Measurements from ENCODE around the gene NALCN. TPM values are rescaled to one million over a fixed set of nuclear protein-coding genes. Genes with fewer than 3 reads are reported as not detected.

NALCN gene
- total and polyA plus RNA-seq, 2 donors (not counting 1 experiment from before 2014, with no cell fraction given) = not detected

DNA sequence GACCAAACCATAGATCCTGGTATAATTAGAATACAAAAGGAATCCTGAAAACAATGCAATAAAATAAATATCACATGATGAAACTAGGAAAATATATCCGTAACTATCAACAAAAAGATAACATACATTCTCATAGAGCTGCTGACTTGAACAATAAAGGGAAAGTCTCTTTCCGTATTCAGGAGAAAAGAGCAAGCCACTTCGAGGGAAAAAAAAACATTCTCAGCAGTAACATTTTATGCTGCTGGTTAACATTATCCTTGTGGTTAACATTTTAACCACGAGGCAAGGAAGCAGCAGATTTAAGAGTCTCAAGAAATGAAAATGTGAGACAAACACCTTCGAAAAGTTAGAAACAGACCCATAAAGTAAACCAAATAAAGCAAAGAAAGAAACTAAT lies 25.8 kb downstream of the NALCN start:
- Mint-ChIP-seq H3K4me1 (no peaks in the 10 kb centered on the region), H3K9me3 (ENCODE audit: insufficient read depth) (no peaks in the 10 kb centered on the region), H3K27ac (no peak overlapping the region), H3K4me3 (no peak overlapping the region), H3K27me3 (no peaks in the 10 kb centered on the region)
- no peak for DNase-seq
- Histone ChIP-seq H3K9me3 (ENCODE audit: control extremely low read depth in 1 of 3, control insufficient read depth in 2 of 3, insufficient read depth in 1 of 3, low read length in 2 of 3) (no peaks in the 10 kb centered on the region), H3K4me2 (replicated peaks; ENCODE audit: low read depth, low read length, poor library complexity, severe bottlenecking) (no peak overlapping the region), H4K20me1 (ENCODE audit: control insufficient read depth, insufficient read depth, low read length, poor library complexity, severe bottlenecking) (no peaks in the 10 kb centered on the region), H3K27ac (ENCODE audit: low read length in 2 of 2) (no peak overlapping the region), H3K27me3 (replicated peaks in 1 of 4; ENCODE audit: control extremely low read depth in 1 of 4, control insufficient read depth in 3 of 4, insufficient read depth in 4 of 4, low read length in 3 of 4) (no peaks in the 10 kb centered on the region), H2AFZ (ENCODE audit: insufficient read depth, low read depth, low read length, poor library complexity, severe bottlenecking) (no peak overlapping the region), H3K79me2 (ENCODE audit: control insufficient read depth, insufficient read depth, low read length) (no peaks in the 10 kb centered on the region), H3K36me3 (replicated peaks in 1 of 2; ENCODE audit: control extremely low read depth in 1 of 2, control insufficient read depth in 1 of 2, extremely low read depth in 1 of 2, insufficient read depth in 2 of 2, low read length in 1 of 2) (no peaks in the 10 kb centered on the region), H3K4me1 (ENCODE audit: control insufficient read depth in 2 of 2, insufficient read depth in 2 of 2, low read length in 2 of 2) (no peaks in the 10 kb centered on the region), H3K9ac (ENCODE audit: low read length) (no peak overlapping the region), H3K4me3 (ENCODE audit: control extremely low read depth in 1 of 5, extremely low read depth in 1 of 5, insufficient read depth in 1 of 5, low read depth in 2 of 5, low read length in 4 of 5) (no peak overlapping the region)
- ATAC-seq (ENCODE audit: low read depth) = no peak
- POLR2A ChIA-PET = no interaction called here
- intact Hi-C loops (cut with micrococcal nuclease) = no loop called here
- CTCF ChIA-PET = no interaction called here
- TF ChIP-seq, protein P1, sequence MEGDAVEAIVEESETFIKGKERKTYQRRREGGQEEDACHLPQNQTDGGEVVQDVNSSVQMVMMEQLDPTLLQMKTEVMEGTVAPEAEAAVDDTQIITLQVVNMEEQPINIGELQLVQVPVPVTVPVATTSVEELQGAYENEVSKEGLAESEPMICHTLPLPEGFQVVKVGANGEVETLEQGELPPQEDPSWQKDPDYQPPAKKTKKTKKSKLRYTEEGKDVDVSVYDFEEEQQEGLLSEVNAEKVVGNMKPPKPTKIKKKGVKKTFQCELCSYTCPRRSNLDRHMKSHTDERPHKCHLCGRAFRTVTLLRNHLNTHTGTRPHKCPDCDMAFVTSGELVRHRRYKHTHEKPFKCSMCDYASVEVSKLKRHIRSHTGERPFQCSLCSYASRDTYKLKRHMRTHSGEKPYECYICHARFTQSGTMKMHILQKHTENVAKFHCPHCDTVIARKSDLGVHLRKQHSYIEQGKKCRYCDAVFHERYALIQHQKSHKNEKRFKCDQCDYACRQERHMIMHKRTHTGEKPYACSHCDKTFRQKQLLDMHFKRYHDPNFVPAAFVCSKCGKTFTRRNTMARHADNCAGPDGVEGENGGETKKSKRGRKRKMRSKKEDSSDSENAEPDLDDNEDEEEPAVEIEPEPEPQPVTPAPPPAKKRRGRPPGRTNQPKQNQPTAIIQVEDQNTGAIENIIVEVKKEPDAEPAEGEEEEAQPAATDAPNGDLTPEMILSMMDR (IDR thresholded peaks at IDR 0.05) = no peak
- no peak for TF ChIP-seq EZH2 (IDR thresholded peaks at IDR 0.05; ENCODE audit: borderline replicate concordance, insufficient read depth, low read depth, low read length, poor library complexity, severe bottlenecking)
- WGBS (ENCODE audit: insufficient coverage) = 13% methylated on average over 3 of the region's 5 CpGs

DNA sequence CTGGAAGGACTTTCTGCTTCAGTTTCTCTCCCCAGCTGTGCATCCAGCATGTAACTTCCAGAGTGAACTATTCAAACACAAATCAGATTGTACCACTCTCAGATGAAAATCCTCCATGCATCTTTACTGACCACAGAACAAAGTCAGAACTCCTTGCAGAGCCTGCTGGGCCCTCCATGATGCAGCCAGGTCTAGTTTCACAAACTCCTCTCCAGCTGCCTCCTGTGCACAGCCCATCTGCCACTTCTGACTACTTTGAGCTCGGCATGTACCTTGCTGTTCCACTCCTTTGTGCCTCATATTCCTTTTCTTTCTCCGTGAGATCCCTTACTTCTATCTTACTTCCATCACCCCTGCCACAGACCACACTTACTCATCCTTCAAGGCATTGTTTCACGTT lies 31.4 kb downstream of the NALCN start:
- DNase-seq (no peak), ATAC-seq (ENCODE audit: low read depth) (no peak)
- no peaks in the 10 kb centered on the region for H3K4me1 Mint-ChIP-seq
- H3K4me2 ChIP-seq (replicated peaks; ENCODE audit: low read depth, low read length, poor library complexity, severe bottlenecking) = no peak overlapping the region
- H3K36me3 ChIP-seq (replicated peaks in 1 of 2; ENCODE audit: control extremely low read depth in 1 of 2, control insufficient read depth in 1 of 2, extremely low read depth in 1 of 2, insufficient read depth in 2 of 2, low read length in 1 of 2) = no peaks in the 10 kb centered on the region
- H3K79me2 ChIP-seq (ENCODE audit: control insufficient read depth, insufficient read depth, low read length) = no peaks in the 10 kb centered on the region
- no peak overlapping the region for H3K9ac ChIP-seq (ENCODE audit: low read length)
- H3K27me3 ChIP-seq (replicated peaks in 1 of 4; ENCODE audit: control extremely low read depth in 1 of 4, control insufficient read depth in 3 of 4, insufficient read depth in 4 of 4, low read length in 3 of 4) = no peaks in the 10 kb centered on the region
- ChIA-PET CTCF (no interaction called here), POLR2A (no interaction called here)
- intact Hi-C loops (cut with micrococcal nuclease) = no loop called here
- H2AFZ ChIP-seq (ENCODE audit: insufficient read depth, low read depth, low read length, poor library complexity, severe bottlenecking) = no peak overlapping the region
- H3K4me1 ChIP-seq (ENCODE audit: control insufficient read depth in 2 of 2, insufficient read depth in 2 of 2, low read length in 2 of 2) = no peaks in the 10 kb centered on the region
- WGBS (ENCODE audit: insufficient coverage) = 61% methylated on average over 3 of the region's 3 CpGs
- H3K4me3 ChIP-seq (ENCODE audit: control extremely low read depth in 1 of 5, extremely low read depth in 1 of 5, insufficient read depth in 1 of 5, low read depth in 2 of 5, low read length in 4 of 5) = no peak overlapping the region
- no peaks in the 10 kb centered on the region for H4K20me1 ChIP-seq (ENCODE audit: control insufficient read depth, insufficient read depth, low read length, poor library complexity, severe bottlenecking)
- no peaks in the 10 kb centered on the region for H3K9me3 Mint-ChIP-seq (ENCODE audit: insufficient read depth)
- TF ChIP-seq, protein P1 (IDR thresholded peaks at IDR 0.05) = no peak
- TF ChIP-seq EZH2 (IDR thresholded peaks at IDR 0.05; ENCODE audit: borderline replicate concordance, insufficient read depth, low read depth, low read length, poor library complexity, severe bottlenecking) = no peak
- H3K27me3 Mint-ChIP-seq = no peaks in the 10 kb centered on the region
- H3K9me3 ChIP-seq (ENCODE audit: control extremely low read depth in 1 of 3, control insufficient read depth in 2 of 3, insufficient read depth in 1 of 3, low read length in 2 of 3) = no peaks in the 10 kb centered on the region
- no peak overlapping the region for H3K27ac Mint-ChIP-seq
- no peak overlapping the region for H3K27ac ChIP-seq (ENCODE audit: low read length in 2 of 2)
- H3K4me3 Mint-ChIP-seq = no peak overlapping the region

Measured in B cell (primary cell).